Keratinocyte (primary cell): ENCODE results near the gene CXXC4. TPM values are rescaled to one million over a fixed set of nuclear protein-coding genes. Genes with fewer than 3 reads are reported as not detected.

Source experiments
- DNase-seq: peaks from one replicate; pipeline ENCODE4 v3.0.0-alpha.2; 2011; ENCODE audit warnings: low read depth, missing footprints, low spot score
- FAIRE-seq: peaks from 2 replicates; lab custom pipeline; 2011; peaks lifted over from hg19 to GRCh38; lab: Jason Lieb, UNC
- H2AFZ ChIP-seq: 2 replicates; pipeline ENCODE4 v1.6.0; 2012; ENCODE audit warnings: low read length, control low read depth, inconsistent platforms; ENCODE audit not compliant: control insufficient read depth
- H3K27ac ChIP-seq: 2 replicates; pipeline ENCODE4 v1.5.1; 2011; ENCODE audit warnings: low read length; ENCODE audit not compliant: control insufficient read depth, insufficient read depth
- H3K27me3 ChIP-seq: 3 replicates; pipeline ENCODE4 v1.6.0; 2011; ENCODE audit warnings: low read length; ENCODE audit not compliant: control insufficient read depth, insufficient read depth; ENCODE audit errors: extremely low read depth
- H3K36me3 ChIP-seq, 2 experiments: 2 replicates in 1 of 2; 3 replicates in 1 of 2; pipeline ENCODE4 v1.5.1; 2011; ENCODE audit warnings: low read length in 2 of 2, mild to moderate bottlenecking in 1 of 2; ENCODE audit not compliant: control insufficient read depth in 2 of 2, insufficient read depth in 2 of 2; ENCODE audit errors: extremely low read depth in 1 of 2
- H3K4me1 ChIP-seq: 3 replicates; pipeline ENCODE4 v1.5.1; 2011; ENCODE audit warnings: low read length; ENCODE audit not compliant: control insufficient read depth, insufficient read depth; ENCODE audit errors: extremely low read depth
- H3K4me2 ChIP-seq: 3 replicates; pipeline ENCODE4 v1.6.0; 2011; ENCODE audit warnings: low read depth, low read length; ENCODE audit not compliant: control insufficient read depth, insufficient read depth; ENCODE audit errors: extremely low read depth
- H3K4me3 ChIP-seq, 3 experiments: fragments of 200-600 bp in 1 of 3; sonication (generic) in 1 of 3; 2 replicates in 2 of 3; 3 replicates in 1 of 3; pipeline ENCODE4 v1.5.1; 2011 to 2016; ENCODE audit warnings: low read length in 3 of 3, mild to moderate bottlenecking in 3 of 3, control low read depth in 2 of 3, inconsistent platforms in 1 of 3, low read depth in 1 of 3, mixed read lengths in 1 of 3, mixed run types in 1 of 3, moderate library complexity in 1 of 3; ENCODE audit not compliant: control insufficient read depth in 2 of 3, insufficient read depth in 2 of 3; ENCODE audit errors: extremely low read depth in 1 of 3
- H3K79me2 ChIP-seq: 2 replicates; pipeline ENCODE4 v1.6.0; 2012; ENCODE audit warnings: low read length; ENCODE audit not compliant: control insufficient read depth, insufficient read depth
- H3K9ac ChIP-seq: 3 replicates; pipeline ENCODE4 v1.6.0; 2011; ENCODE audit warnings: low read length; ENCODE audit not compliant: control insufficient read depth, insufficient read depth; ENCODE audit errors: extremely low read depth
- H3K9me1 ChIP-seq: 3 replicates; pipeline ENCODE4 v1.6.0; 2011; ENCODE audit warnings: low read length; ENCODE audit not compliant: control insufficient read depth, insufficient read depth; ENCODE audit errors: extremely low read depth
- H3K9me3 ChIP-seq: 2 replicates; pipeline ENCODE4 v1.5.1; 2012; ENCODE audit warnings: low read depth, low read length; ENCODE audit not compliant: control insufficient read depth
- H4K20me1 ChIP-seq: 3 replicates; pipeline ENCODE4 v1.6.0; 2011; ENCODE audit warnings: low read length; ENCODE audit not compliant: control insufficient read depth, insufficient read depth; ENCODE audit errors: extremely low read depth
- CTCF ChIP-seq, 3 experiments: IDR thresholded peaks in 1 of 3; conservative IDR thresholded peaks in 1 of 3; optimal IDR thresholded peaks in 1 of 3; 2 replicates in 2 of 3; 3 replicates in 1 of 3; pipeline versions ENCODE3 to v1.5.1; 2011; ENCODE audit warnings: low read length in 3 of 3, mild to moderate bottlenecking in 3 of 3, moderate library complexity in 2 of 3, control low read depth in 1 of 3, inconsistent platforms in 1 of 3; ENCODE audit not compliant: insufficient read depth in 2 of 3; ENCODE audit errors: extremely low read depth in 1 of 3
- EZH2 ChIP-seq: IDR thresholded peaks from one replicate; pipeline ENCODE4 v1.6.1; 2012; ENCODE audit warnings: inconsistent platforms, mild to moderate bottlenecking, low read length, moderate library complexity
- dilution Hi-C: fragments of 300-500 bp; cut with MboI; formaldehyde crosslinking; loops from one replicate; pipeline ENCODE4 v1.7.0; 2020; ENCODE audit warnings: low sequenced_read_pairs; ENCODE audit not compliant: extremely low pct_ligation_motif_present
- polyA plus RNA-seq, 5 experiments: library from polyadenylated mRNA; depleted of rRNA in 3 of 5; stranded (reverse) in 3 of 5; stranded (forward) in 1 of 5; unstranded in 1 of 5; fragments of >200 nt; gene quantifications; 1 replicate in 1 of 5; 2 replicates in 3 of 5; 3 replicates in 1 of 5; pipeline versions ENCODE4 v1.2.1 to v1.2.3, GENCODE V29; 2011 to 2012; ENCODE audit warnings: missing spikeins in 2 of 5, low read depth in 1 of 5, low replicate concordance in 1 of 5

Gene CXXC4
- polyA plus RNA-seq, 1 donor (not counting 4 experiments of a cell fraction or from before 2014, with no cell fraction given), result 0.01 TPM

- H3K4me2 ChIP-seq, result peak overlapping the region; percentile 72
- no peak overlapping the region for H3K27ac ChIP-seq
- H3K9me1 ChIP-seq, result no peaks in the 10 kb centered on the region
- H3K36me3 ChIP-seq, result no peaks in the 10 kb centered on the region
- no peak overlapping the region for H3K9ac ChIP-seq
- no peak overlapping the region for H2AFZ ChIP-seq
- no peaks in the 10 kb centered on the region for H3K4me1 ChIP-seq
- DNase-seq (no peak), FAIRE-seq (no peak)
- no peak for TF ChIP-seq CTCF (optimal IDR thresholded peaks at IDR 0.05 in 1 of 3, IDR thresholded peaks at IDR 0.05 in 1 of 3, conservative IDR thresholded peaks at IDR 0.05 in 1 of 3; ENCODE audit: extremely low read depth in 1 of 3, insufficient read depth in 2 of 3, low read length in 3 of 3)
- peak; percentile 44 for TF ChIP-seq EZH2
- no peaks in the 10 kb centered on the region for H3K9me3 ChIP-seq
- peak overlapping the region in 1 of 3 experiments; percentile 62 for H3K4me3 ChIP-seq
- dilution Hi-C loops, result no loop called here
- no peaks in the 10 kb centered on the region for H3K79me2 ChIP-seq
- no peaks in the 10 kb centered on the region for H4K20me1 ChIP-seq
- peaks cover 39% of the 10 kb centered on the region for H3K27me3 ChIP-seq
Observed at GRCh38 chr4:104490096-104490769, 4.5 kb downstream of the CXXC4 start.

- dilution Hi-C loops, result no loop called here
Observed at GRCh38 chr4:104489731-104490095, 5.0 kb downstream of the CXXC4 start.

More at GRCh38 chr4:104489731-104490095, 5.0 kb downstream of the CXXC4 start:
- Histone ChIP-seq H3K4me3 (no peak overlapping the region), H3K9ac (no peak overlapping the region), H4K20me1 (no peaks in the 10 kb centered on the region), H3K9me1 (no peaks in the 10 kb centered on the region), H3K79me2 (no peaks in the 10 kb centered on the region), H3K27ac (no peak overlapping the region), H3K36me3 (no peaks in the 10 kb centered on the region), H3K27me3 (peaks cover 33% of the 10 kb centered on the region), H3K9me3 (no peaks in the 10 kb centered on the region), H3K4me1 (no peaks in the 10 kb centered on the region), H2AFZ (no peak overlapping the region), H3K4me2 (no peak overlapping the region)
- DNase-seq (no peak), FAIRE-seq (no peak)
- no peak for TF ChIP-seq CTCF (optimal IDR thresholded peaks at IDR 0.05 in 1 of 3, IDR thresholded peaks at IDR 0.05 in 1 of 3, conservative IDR thresholded peaks at IDR 0.05 in 1 of 3; ENCODE audit: extremely low read depth in 1 of 3, insufficient read depth in 2 of 3, low read length in 3 of 3)
